ENCODE data around the gene PDE4D.

DNA sequence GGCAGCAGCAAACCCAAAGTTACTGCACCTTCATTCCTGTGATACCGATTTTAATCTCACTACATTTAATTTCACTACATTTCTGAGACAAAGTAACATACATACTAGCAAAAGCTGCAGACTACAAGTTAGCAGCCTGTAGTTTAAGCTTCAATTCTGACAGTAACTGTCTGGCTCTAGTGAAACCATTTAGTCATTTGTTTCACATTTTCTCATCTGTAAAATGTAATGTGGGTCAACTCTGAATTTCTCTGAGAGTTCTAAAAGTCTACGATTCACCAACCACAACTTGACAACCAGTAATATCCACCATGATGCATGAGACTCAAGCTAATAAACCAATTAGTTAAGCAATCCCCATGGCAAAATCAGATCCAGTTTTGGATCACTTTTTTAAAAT is 408.9 kb downstream of the PDE4D start:
- TF ChIP-seq POLR2A (IDR thresholded peaks at IDR 0.05) = no peak
- TF ChIP-seq, protein P1, sequence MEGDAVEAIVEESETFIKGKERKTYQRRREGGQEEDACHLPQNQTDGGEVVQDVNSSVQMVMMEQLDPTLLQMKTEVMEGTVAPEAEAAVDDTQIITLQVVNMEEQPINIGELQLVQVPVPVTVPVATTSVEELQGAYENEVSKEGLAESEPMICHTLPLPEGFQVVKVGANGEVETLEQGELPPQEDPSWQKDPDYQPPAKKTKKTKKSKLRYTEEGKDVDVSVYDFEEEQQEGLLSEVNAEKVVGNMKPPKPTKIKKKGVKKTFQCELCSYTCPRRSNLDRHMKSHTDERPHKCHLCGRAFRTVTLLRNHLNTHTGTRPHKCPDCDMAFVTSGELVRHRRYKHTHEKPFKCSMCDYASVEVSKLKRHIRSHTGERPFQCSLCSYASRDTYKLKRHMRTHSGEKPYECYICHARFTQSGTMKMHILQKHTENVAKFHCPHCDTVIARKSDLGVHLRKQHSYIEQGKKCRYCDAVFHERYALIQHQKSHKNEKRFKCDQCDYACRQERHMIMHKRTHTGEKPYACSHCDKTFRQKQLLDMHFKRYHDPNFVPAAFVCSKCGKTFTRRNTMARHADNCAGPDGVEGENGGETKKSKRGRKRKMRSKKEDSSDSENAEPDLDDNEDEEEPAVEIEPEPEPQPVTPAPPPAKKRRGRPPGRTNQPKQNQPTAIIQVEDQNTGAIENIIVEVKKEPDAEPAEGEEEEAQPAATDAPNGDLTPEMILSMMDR (IDR thresholded peaks at IDR 0.05) = no peak

Measured in heart left ventricle (tissue), 13 donors.